ELR (cell line): ENCODE data around the gene KRTAP10-9.
"Not testable (repeated sequence)": the region's sequence is repeated elsewhere in the genome, so short reads cannot be mapped to it uniquely, and the experiment has no call there.

Source experiments
- DNase-seq: peaks from one replicate; pipeline ENCODE4 v3.0.0-alpha.2; 2015; ENCODE audit warnings: low read depth

KRTAP10-9 gene

GRCh38 chr21:44626673-44627143 lies at the start of gene KRTAP10-9:
KRTAP10-9 (plus strand) TSS chr21:44627093; CDS start chr21:44627172, 79 bp downstream.
- DNase-seq = no peak

GRCh38 chr21:44578371-44579055 lies 48.4 kb upstream of the KRTAP10-9 start:
- DNase-seq = no peak

- no peak for DNase-seq
Measured at GRCh38 chr21:44579056-44579832, 47.6 kb upstream of the KRTAP10-9 start.

GRCh38 chr21:44579833-44580144 lies 47.1 kb upstream of the KRTAP10-9 start:
- DNase-seq = no peak

- not testable (repeated sequence) for DNase-seq
Measured at GRCh38 chr21:44580231-44580821, 46.6 kb upstream of the KRTAP10-9 start, which contains the start of gene KRTAP10-5. KRTAP10-5 (minus strand) TSS chr21:44580604; CDS start chr21:44580578, 26 bp downstream.

- DNase-seq = no peak
Measured at GRCh38 chr21:44581158-44581557, 45.7 kb upstream of the KRTAP10-9 start.

GRCh38 chr21:44582055-44582454 lies 44.8 kb upstream of the KRTAP10-9 start:
- no peak for DNase-seq

- no peak for DNase-seq
Measured at GRCh38 chr21:44583089-44583799, 43.6 kb upstream of the KRTAP10-9 start.

- no peak for DNase-seq
Measured at GRCh38 chr21:44583800-44584147, 43.1 kb upstream of the KRTAP10-9 start.

GRCh38 chr21:44585892-44586291 lies 41.0 kb upstream of the KRTAP10-9 start:
- no peak for DNase-seq

GRCh38 chr21:44589094-44589493 lies 37.8 kb upstream of the KRTAP10-9 start:
- no peak for DNase-seq

GRCh38 chr21:44589586-44590305 lies 37.1 kb upstream of the KRTAP10-9 start:
- DNase-seq = no peak

- DNase-seq = no peak
Measured at GRCh38 chr21:44590311-44590721, 36.6 kb upstream of the KRTAP10-9 start.

- DNase-seq = not testable (repeated sequence)
Measured at GRCh38 chr21:44590897-44591800, 35.7 kb upstream of the KRTAP10-9 start.

- not testable (repeated sequence) for DNase-seq
Measured at GRCh38 chr21:44591801-44592130, 35.1 kb upstream of the KRTAP10-9 start.

GRCh38 chr21:44592446-44593311 lies 34.2 kb upstream of the KRTAP10-9 start, which contains the start of gene KRTAP10-6:
KRTAP10-6 (minus strand) TSS chr21:44592505; CDS start chr21:44592484, 21 bp downstream.
- DNase-seq = no peak

- no peak for DNase-seq
Measured at GRCh38 chr21:44593598-44594405, 33.1 kb upstream of the KRTAP10-9 start.

GRCh38 chr21:44594406-44594916 lies 32.4 kb upstream of the KRTAP10-9 start:
- DNase-seq = no peak
